ENCODE results near the gene APOL6. TPM values are rescaled to one million over a fixed set of nuclear protein-coding genes. Genes with fewer than 3 reads are reported as not detected.

The APOL6 gene
- total RNA-seq, 1 experiment from 2014 or later = 0.37 TPM

GRCh38 chr22:35612903-35613302 lies 35.3 kb upstream of the APOL6 start:
- Histone ChIP-seq H3K4me2 (ENCODE audit: low read depth, low read length, poor library complexity, severe bottlenecking) (no peak overlapping the region), H3K9me2 (replicated peaks; ENCODE audit: insufficient read depth, low read length) (no peaks in the 10 kb centered on the region), H3K27me3 (ENCODE audit: low read length) (no peaks in the 10 kb centered on the region), H3K4me1 (ENCODE audit: low read length) (no peaks in the 10 kb centered on the region), H4K20me1 (ENCODE audit: insufficient read depth, low read depth, low read length) (no peaks in the 10 kb centered on the region), H3K36me3 (ENCODE audit: insufficient read depth, low read length) (no peaks in the 10 kb centered on the region), H3K27ac (ENCODE audit: low read length) (no peak overlapping the region), H3K79me2 (ENCODE audit: low read length) (no peaks in the 10 kb centered on the region), H3K9ac (ENCODE audit: low read length) (no peak overlapping the region), H2AFZ (ENCODE audit: low read length) (no peak overlapping the region), H3K9me3 (ENCODE audit: low read length) (no peaks in the 10 kb centered on the region), H3K4me3 (ENCODE audit: low read length) (no peak overlapping the region)
- DNase-seq = no peak

- H3K27me3 ChIP-seq (ENCODE audit: low read length) = no peaks in the 10 kb centered on the region
- no peak overlapping the region for H3K4me2 ChIP-seq (ENCODE audit: low read depth, low read length, poor library complexity, severe bottlenecking)
- no peaks in the 10 kb centered on the region for H3K79me2 ChIP-seq (ENCODE audit: low read length)
- H3K4me1 ChIP-seq (ENCODE audit: low read length) = no peaks in the 10 kb centered on the region
- no peak for DNase-seq
- no peak overlapping the region for H3K9ac ChIP-seq (ENCODE audit: low read length)
- H3K36me3 ChIP-seq (ENCODE audit: insufficient read depth, low read length) = no peaks in the 10 kb centered on the region
- no peaks in the 10 kb centered on the region for H4K20me1 ChIP-seq (ENCODE audit: insufficient read depth, low read depth, low read length)
- no peaks in the 10 kb centered on the region for H3K9me2 ChIP-seq (replicated peaks; ENCODE audit: insufficient read depth, low read length)
- no peaks in the 10 kb centered on the region for H3K9me3 ChIP-seq (ENCODE audit: low read length)
- H3K27ac ChIP-seq (ENCODE audit: low read length) = no peak overlapping the region
- H3K4me3 ChIP-seq (ENCODE audit: low read length) = no peak overlapping the region
- H2AFZ ChIP-seq (ENCODE audit: low read length) = no peak overlapping the region
These were observed 33.8 kb upstream of the APOL6 start for GRCh38 chr22:35614404-35614803.

- no peaks in the 10 kb centered on the region for H3K79me2 ChIP-seq (ENCODE audit: low read length)
- no peak overlapping the region for H3K27ac ChIP-seq (ENCODE audit: low read length)
- no peak overlapping the region for H3K9ac ChIP-seq (ENCODE audit: low read length)
- no peaks in the 10 kb centered on the region for H3K27me3 ChIP-seq (ENCODE audit: low read length)
- H4K20me1 ChIP-seq (ENCODE audit: insufficient read depth, low read depth, low read length) = no peaks in the 10 kb centered on the region
- no peak for DNase-seq
- no peak overlapping the region for H2AFZ ChIP-seq (ENCODE audit: low read length)
- no peaks in the 10 kb centered on the region for H3K4me1 ChIP-seq (ENCODE audit: low read length)
- H3K9me2 ChIP-seq (replicated peaks; ENCODE audit: insufficient read depth, low read length) = no peaks in the 10 kb centered on the region
- no peaks in the 10 kb centered on the region for H3K9me3 ChIP-seq (ENCODE audit: low read length)
- no peak overlapping the region for H3K4me3 ChIP-seq (ENCODE audit: low read length)
- H3K36me3 ChIP-seq (ENCODE audit: insufficient read depth, low read length) = no peaks in the 10 kb centered on the region
- H3K4me2 ChIP-seq (ENCODE audit: low read depth, low read length, poor library complexity, severe bottlenecking) = no peak overlapping the region
These were observed 33.1 kb upstream of the APOL6 start for GRCh38 chr22:35615156-35615555.

GRCh38 chr22:35616043-35616442 lies 32.2 kb upstream of the APOL6 start:
- Histone ChIP-seq H3K4me2 (ENCODE audit: low read depth, low read length, poor library complexity, severe bottlenecking) (no peak overlapping the region), H3K27me3 (ENCODE audit: low read length) (no peaks in the 10 kb centered on the region), H3K9me2 (replicated peaks; ENCODE audit: insufficient read depth, low read length) (no peaks in the 10 kb centered on the region), H4K20me1 (ENCODE audit: insufficient read depth, low read depth, low read length) (no peaks in the 10 kb centered on the region), H2AFZ (ENCODE audit: low read length) (no peak overlapping the region), H3K27ac (ENCODE audit: low read length) (no peak overlapping the region), H3K4me1 (ENCODE audit: low read length) (no peaks in the 10 kb centered on the region), H3K4me3 (ENCODE audit: low read length) (no peak overlapping the region), H3K36me3 (ENCODE audit: insufficient read depth, low read length) (no peaks in the 10 kb centered on the region), H3K79me2 (ENCODE audit: low read length) (no peaks in the 10 kb centered on the region), H3K9me3 (ENCODE audit: low read length) (no peaks in the 10 kb centered on the region), H3K9ac (ENCODE audit: low read length) (no peak overlapping the region)
- DNase-seq = no peak

- Histone ChIP-seq H3K9ac (ENCODE audit: low read length) (no peak within 1 kb of the TSS), H3K27ac (ENCODE audit: low read length) (no peak within 1 kb of the TSS), H4K20me1 (ENCODE audit: insufficient read depth, low read depth, low read length) (no peaks in the 10 kb centered on the region), H3K79me2 (ENCODE audit: low read length) (no peaks in the 10 kb centered on the region), H3K4me3 (ENCODE audit: low read length) (no peak within 1 kb of the TSS), H3K4me1 (ENCODE audit: low read length) (no peaks in the 10 kb centered on the region), H2AFZ (ENCODE audit: low read length) (no peak within 1 kb of the TSS), H3K9me3 (ENCODE audit: low read length) (no peaks in the 10 kb centered on the region), H3K36me3 (ENCODE audit: insufficient read depth, low read length) (no peaks in the 10 kb centered on the region), H3K9me2 (replicated peaks; ENCODE audit: insufficient read depth, low read length) (no peaks in the 10 kb centered on the region), H3K4me2 (ENCODE audit: low read depth, low read length, poor library complexity, severe bottlenecking) (no peak within 1 kb of the TSS), H3K27me3 (ENCODE audit: low read length) (no peaks in the 10 kb centered on the region)
- DNase-seq = no peak
These were observed 31.0 kb upstream of the APOL6 start, which contains the start of gene MB for GRCh38 chr22:35617137-35617755. Gene MB, minus strand, starts transcription at chr22:35617329. Its CDS starts 72 bp downstream, at chr22:35617257.

- H2AFZ ChIP-seq (ENCODE audit: low read length) = no peak overlapping the region
- no peaks in the 10 kb centered on the region for H3K27me3 ChIP-seq (ENCODE audit: low read length)
- no peak overlapping the region for H3K27ac ChIP-seq (ENCODE audit: low read length)
- no peaks in the 10 kb centered on the region for H3K9me2 ChIP-seq (replicated peaks; ENCODE audit: insufficient read depth, low read length)
- no peak overlapping the region for H3K4me2 ChIP-seq (ENCODE audit: low read depth, low read length, poor library complexity, severe bottlenecking)
- no peaks in the 10 kb centered on the region for H3K4me1 ChIP-seq (ENCODE audit: low read length)
- no peaks in the 10 kb centered on the region for H4K20me1 ChIP-seq (ENCODE audit: insufficient read depth, low read depth, low read length)
- H3K9ac ChIP-seq (ENCODE audit: low read length) = no peak overlapping the region
- no peaks in the 10 kb centered on the region for H3K36me3 ChIP-seq (ENCODE audit: insufficient read depth, low read length)
- no peaks in the 10 kb centered on the region for H3K79me2 ChIP-seq (ENCODE audit: low read length)
- no peaks in the 10 kb centered on the region for H3K9me3 ChIP-seq (ENCODE audit: low read length)
- DNase-seq = no peak
- H3K4me3 ChIP-seq (ENCODE audit: low read length) = no peak overlapping the region
These were observed 29.6 kb upstream of the APOL6 start for GRCh38 chr22:35618427-35619223.

- no peak overlapping the region for H3K4me2 ChIP-seq (ENCODE audit: low read depth, low read length, poor library complexity, severe bottlenecking)
- no peak overlapping the region for H3K9ac ChIP-seq (ENCODE audit: low read length)
- no peak for DNase-seq
- H3K36me3 ChIP-seq (ENCODE audit: insufficient read depth, low read length) = no peaks in the 10 kb centered on the region
- H3K4me3 ChIP-seq (ENCODE audit: low read length) = no peak overlapping the region
- no peaks in the 10 kb centered on the region for H3K4me1 ChIP-seq (ENCODE audit: low read length)
- no peaks in the 10 kb centered on the region for H3K9me3 ChIP-seq (ENCODE audit: low read length)
- H3K27ac ChIP-seq (ENCODE audit: low read length) = no peak overlapping the region
- H4K20me1 ChIP-seq (ENCODE audit: insufficient read depth, low read depth, low read length) = no peaks in the 10 kb centered on the region
- H3K27me3 ChIP-seq (ENCODE audit: low read length) = no peaks in the 10 kb centered on the region
- H3K9me2 ChIP-seq (replicated peaks; ENCODE audit: insufficient read depth, low read length) = no peaks in the 10 kb centered on the region
- no peak overlapping the region for H2AFZ ChIP-seq (ENCODE audit: low read length)
- H3K79me2 ChIP-seq (ENCODE audit: low read length) = no peaks in the 10 kb centered on the region
These were observed 28.7 kb upstream of the APOL6 start for GRCh38 chr22:35619336-35620094.

- Histone ChIP-seq H2AFZ (ENCODE audit: low read length) (no peak overlapping the region), H3K9me3 (ENCODE audit: low read length) (no peaks in the 10 kb centered on the region), H3K4me2 (ENCODE audit: low read depth, low read length, poor library complexity, severe bottlenecking) (no peak overlapping the region), H3K27me3 (ENCODE audit: low read length) (no peaks in the 10 kb centered on the region), H3K27ac (ENCODE audit: low read length) (no peak overlapping the region), H3K36me3 (ENCODE audit: insufficient read depth, low read length) (no peaks in the 10 kb centered on the region), H3K79me2 (ENCODE audit: low read length) (no peaks in the 10 kb centered on the region), H4K20me1 (ENCODE audit: insufficient read depth, low read depth, low read length) (no peaks in the 10 kb centered on the region), H3K9me2 (replicated peaks; ENCODE audit: insufficient read depth, low read length) (no peaks in the 10 kb centered on the region), H3K4me3 (ENCODE audit: low read length) (no peak overlapping the region), H3K4me1 (ENCODE audit: low read length) (no peaks in the 10 kb centered on the region), H3K9ac (ENCODE audit: low read length) (no peak overlapping the region)
- DNase-seq = no peak
These were observed 27.5 kb upstream of the APOL6 start for GRCh38 chr22:35620624-35621251.

Measured in Karpas-422 (cell line).